HS-27A (cell line): ENCODE data around the gene MAOA.

Experiments
- DNase-seq: peaks from one replicate; pipeline ENCODE4 v3.0.0-alpha.2; 2012; ENCODE audit warnings: low read depth, missing footprints

Gene MAOA

GRCh38 chrX:43758044-43758443 lies 101.9 kb downstream of the MAOA start:
- no peak for DNase-seq

- no peak for DNase-seq
These were observed 130.0 kb downstream of the MAOA start for GRCh38 chrX:43785930-43786591.
